Naive thymus-derived CD8-positive, alpha-beta T cell (primary cell): Measurements from ENCODE around the gene FBXW7. TPM values are rescaled to one million over a fixed set of nuclear protein-coding genes. Genes with fewer than 3 reads are reported as not detected.

Experiments used
- ATAC-seq, 2 donors: fragments of 150-1000 bp; cut with Tn5 transposase in 1 of 2; sonication (Bioruptor Pico), chemical (Tn5 transposase) in 1 of 2; 1 replicate in 1 of 2; 2 replicates in 1 of 2; pipeline ENCODE4 v1.10.0; 2021; ENCODE audit warnings: mild to moderate bottlenecking in 2 of 2, moderate library complexity in 2 of 2
- POLR2A ChIA-PET: fragments of 350-600 bp; sonication (Branson Sonifier 250); formaldehyde crosslinking; loops from one replicate; lab custom pipeline; 2021; ENCODE audit warnings: antibody characterized with exemption; lab: Charles Lee
- DNase-seq, 10 donors: peaks; one replicate each; pipeline versions ENCODE4 v3.0.0 to v3.0.0-alpha.2; 2020 to 2022
- H3K27ac Mint-ChIP-seq, 10 donors: one replicate each; pipeline ENCODE4 v1.8.0; 2020 to 2022; ENCODE audit warnings: mild to moderate bottlenecking in 10 of 10, mixed read lengths in 10 of 10, moderate library complexity in 4 of 10, inconsistent platforms in 1 of 10
- H3K27me3 Mint-ChIP-seq, 5 donors: one replicate each; pipeline ENCODE4 v1.8.0; 2021 to 2022; ENCODE audit warnings: mixed read lengths in 5 of 5
- H3K36me3 Mint-ChIP-seq, 3 donors: one replicate each; pipeline ENCODE4 v1.8.0; 2020 to 2022; ENCODE audit warnings: mixed read lengths in 3 of 3, mild to moderate bottlenecking in 2 of 3, inconsistent platforms in 1 of 3
- H3K4me1 Mint-ChIP-seq, 4 donors: one replicate each; pipeline ENCODE4 v1.8.0; 2021 to 2022; ENCODE audit warnings: mixed read lengths in 4 of 4
- H3K4me3 Mint-ChIP-seq, 10 donors: one replicate each; pipeline ENCODE4 v1.8.0; 2020 to 2022; ENCODE audit warnings: mild to moderate bottlenecking in 10 of 10, mixed read lengths in 10 of 10, moderate library complexity in 6 of 10, inconsistent platforms in 1 of 10
- H3K9me3 Mint-ChIP-seq, 9 donors: one replicate each; pipeline ENCODE4 v1.8.0; 2020 to 2022; ENCODE audit warnings: mixed read lengths in 9 of 9, mild to moderate bottlenecking in 3 of 9, inconsistent platforms in 1 of 9, moderate library complexity in 1 of 9
- polyA plus RNA-seq, 3 donors: library from polyadenylated mRNA; unstranded; fragments of 300-500 nt; fragmentation: Illumina TruSeq; gene quantifications; one replicate each; pipeline ENCODE4 v1.2.3, GENCODE V29; 2021
- total RNA-seq, 8 experiments: library from RNA in 2 of 8; stranded (reverse) in 2 of 8; gene quantifications; one replicate each; pipeline ENCODE4 v1.2.3 and lab custom pipeline; 2021 to 2026

The FBXW7 gene
- total and polyA plus RNA-seq, 5 experiments from 2014 or later, result 30.0 to 126 (median 41.4) TPM

DNA sequence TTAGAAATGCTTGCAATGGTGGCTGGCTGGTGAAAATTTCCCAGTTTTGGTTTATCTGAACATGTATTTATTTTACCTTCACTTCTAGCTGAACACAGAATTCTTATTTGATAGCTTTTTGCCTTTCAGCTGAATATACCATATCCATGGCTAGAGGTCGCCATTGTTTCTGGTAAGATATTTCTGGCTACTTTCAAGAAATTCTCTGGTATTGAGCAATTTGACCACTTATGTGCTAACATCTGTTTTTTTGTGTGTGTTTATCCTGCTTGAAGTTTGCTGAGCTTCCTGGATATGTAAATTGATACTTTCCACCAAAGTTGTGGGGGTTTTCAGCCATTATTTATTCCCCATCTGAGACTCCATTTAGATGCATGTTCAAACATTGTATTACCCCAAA is 75.4 kb downstream of the FBXW7 start:
- peaks cover 5 to 9% (median 9%) of the 10 kb centered on the region in 3 donors for H3K36me3 Mint-ChIP-seq
- POLR2A ChIA-PET, result interaction anchor here (0.6 kb wide), 1 partner anchor 73 kb away, joined by 7 read pairs; no protein-coding TSS in a partner anchor
- peaks cover 26 to 85% (median 59%) of the 10 kb centered on the region in 4 donors for H3K4me1 Mint-ChIP-seq
- H3K9me3 Mint-ChIP-seq, result peaks cover 0 to 2% (median 0%) of the 10 kb centered on the region in 9 donors
- DNase-seq (no peak), ATAC-seq (no peak)
- H3K27ac Mint-ChIP-seq, result no peak overlapping the region
- H3K4me3 Mint-ChIP-seq, result no peak overlapping the region
- no peaks in the 10 kb centered on the region for H3K27me3 Mint-ChIP-seq

DNA sequence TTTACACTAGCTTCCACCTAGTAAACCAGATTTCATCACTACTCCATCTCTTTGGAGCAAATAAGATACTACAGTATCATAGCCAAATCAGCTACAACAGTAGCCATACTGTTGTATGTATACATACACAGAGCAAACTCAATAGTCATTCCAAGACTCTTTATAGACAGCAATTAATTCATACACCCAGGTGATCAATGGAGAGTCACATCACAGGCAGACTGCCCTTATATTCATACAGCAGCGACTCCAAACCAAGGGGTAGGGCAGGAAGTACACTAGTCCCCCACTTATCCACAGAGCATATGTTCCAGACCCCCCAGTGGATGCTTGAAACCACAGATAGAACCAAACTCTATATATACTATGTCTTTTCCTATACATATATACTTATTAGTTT is 76.6 kb downstream of the FBXW7 start:
- Mint-ChIP-seq H3K9me3 (peaks cover 0 to 2% (median 0%) of the 10 kb centered on the region in 9 donors), H3K4me3 (peak overlapping the region in 6 of 10 donors; percentile 0 to 48 (median 32)), H3K36me3 (peaks cover 5 to 9% (median 9%) of the 10 kb centered on the region in 3 donors), H3K27me3 (no peaks in the 10 kb centered on the region), H3K27ac (peak overlapping the region in 5 of 10 donors; percentile 4 to 69 (median 37)), H3K4me1 (peaks cover 27 to 83% (median 59%) of the 10 kb centered on the region in 4 donors)
- DNase-seq (no peak), ATAC-seq (peak in 1 of 2 donors; percentile 53)
- POLR2A ChIA-PET, result no interaction called here

DNA sequence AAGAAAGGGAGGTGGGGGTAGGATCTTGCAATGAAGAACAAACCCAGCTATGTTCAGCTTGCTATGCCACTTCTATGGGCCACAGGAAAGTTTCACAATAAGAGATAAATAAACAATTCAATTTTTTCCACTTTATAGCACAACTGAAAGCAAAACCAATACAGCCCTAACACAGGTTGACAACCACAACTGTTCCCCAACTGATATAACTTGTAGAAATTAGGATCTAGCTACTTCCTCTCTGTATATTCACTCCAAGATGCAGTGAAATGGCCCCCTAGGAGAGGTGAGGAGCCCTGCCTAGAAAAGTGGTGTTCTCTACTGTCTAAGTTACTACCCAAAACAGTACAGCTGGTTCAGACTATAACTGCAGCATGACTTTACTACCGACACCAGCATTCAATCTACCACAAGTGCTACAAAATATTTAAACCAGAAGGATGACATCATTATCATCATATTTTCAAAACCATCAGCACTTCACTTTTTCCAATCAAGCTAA is 77.0 kb downstream of the FBXW7 start:
- ATAC-seq, result peak; percentile 23 to 58
- DNase-seq, result no peak
- POLR2A ChIA-PET, result no interaction called here
- Mint-ChIP-seq H3K27me3 (no peaks in the 10 kb centered on the region), H3K4me1 (peaks cover 25 to 81% (median 57%) of the 10 kb centered on the region in 4 donors), H3K36me3 (peaks cover 9% of the 10 kb centered on the region in 3 donors), H3K9me3 (peaks cover 0 to 2% (median 0%) of the 10 kb centered on the region in 9 donors), H3K27ac (peak overlapping the region in 7 of 10 donors; percentile 4 to 69 (median 37)), H3K4me3 (peak overlapping the region in 7 of 10 donors; percentile 0 to 48 (median 25))

DNA sequence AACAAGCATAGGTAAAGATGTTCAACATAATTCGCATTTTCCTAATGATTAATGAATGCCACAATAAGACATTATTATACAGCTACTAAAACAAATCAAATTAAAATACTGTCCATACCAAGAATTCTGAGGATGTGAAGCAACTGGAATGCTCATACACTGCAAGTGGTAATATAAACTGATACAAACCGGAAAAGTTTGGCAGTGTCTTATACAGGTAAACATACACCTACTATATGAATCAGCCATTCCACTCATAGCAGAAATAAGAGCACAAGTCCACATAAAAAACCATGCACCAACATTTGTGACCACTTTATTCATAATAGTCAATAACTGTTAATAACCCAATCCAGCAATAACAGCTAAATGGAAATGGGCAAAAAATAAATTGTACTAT is 79.3 kb downstream of the FBXW7 start:
- ATAC-seq (no peak), DNase-seq (no peak)
- H3K4me1 Mint-ChIP-seq, result peaks cover 19 to 59% (median 40%) of the 10 kb centered on the region in 4 donors
- peaks cover 0 to 2% (median 0%) of the 10 kb centered on the region in 9 donors for H3K9me3 Mint-ChIP-seq
- H3K27ac Mint-ChIP-seq, result peak overlapping the region in 1 of 10 donors; percentile 67
- POLR2A ChIA-PET, result no interaction called here
- H3K4me3 Mint-ChIP-seq, result peak overlapping the region in 1 of 10 donors; percentile 10
- peaks cover 4 to 10% (median 5%) of the 10 kb centered on the region in 3 donors for H3K36me3 Mint-ChIP-seq
- no peaks in the 10 kb centered on the region for H3K27me3 Mint-ChIP-seq

DNA sequence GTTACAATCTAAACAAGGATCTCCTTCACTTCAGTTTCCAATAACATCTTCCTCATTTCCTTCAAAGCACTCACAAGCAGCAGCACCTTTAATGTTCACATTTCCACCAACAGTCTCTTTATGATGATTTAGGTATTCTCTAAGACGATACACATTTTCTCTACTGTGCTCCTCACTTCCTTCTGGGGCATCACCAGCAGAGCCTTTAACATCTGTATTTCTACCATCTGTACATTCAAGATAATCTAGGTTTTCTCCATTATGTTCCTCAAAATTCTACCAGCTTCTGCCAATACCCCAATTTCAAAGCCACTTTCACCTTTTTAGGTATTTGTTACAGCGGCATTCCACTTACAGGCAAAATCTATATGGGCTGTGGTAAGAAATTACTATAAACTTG is 80.6 kb downstream of the FBXW7 start:
- ATAC-seq (no peak), DNase-seq (no peak)
- Mint-ChIP-seq H3K27ac (no peak overlapping the region), H3K36me3 (peaks cover 0 to 15% (median 4%) of the 10 kb centered on the region in 3 donors), H3K4me1 (peaks cover 19 to 55% (median 38%) of the 10 kb centered on the region in 4 donors), H3K4me3 (no peak overlapping the region), H3K27me3 (no peaks in the 10 kb centered on the region), H3K9me3 (peaks cover 0 to 2% (median 0%) of the 10 kb centered on the region in 9 donors)
- POLR2A ChIA-PET, result no interaction called here

DNA sequence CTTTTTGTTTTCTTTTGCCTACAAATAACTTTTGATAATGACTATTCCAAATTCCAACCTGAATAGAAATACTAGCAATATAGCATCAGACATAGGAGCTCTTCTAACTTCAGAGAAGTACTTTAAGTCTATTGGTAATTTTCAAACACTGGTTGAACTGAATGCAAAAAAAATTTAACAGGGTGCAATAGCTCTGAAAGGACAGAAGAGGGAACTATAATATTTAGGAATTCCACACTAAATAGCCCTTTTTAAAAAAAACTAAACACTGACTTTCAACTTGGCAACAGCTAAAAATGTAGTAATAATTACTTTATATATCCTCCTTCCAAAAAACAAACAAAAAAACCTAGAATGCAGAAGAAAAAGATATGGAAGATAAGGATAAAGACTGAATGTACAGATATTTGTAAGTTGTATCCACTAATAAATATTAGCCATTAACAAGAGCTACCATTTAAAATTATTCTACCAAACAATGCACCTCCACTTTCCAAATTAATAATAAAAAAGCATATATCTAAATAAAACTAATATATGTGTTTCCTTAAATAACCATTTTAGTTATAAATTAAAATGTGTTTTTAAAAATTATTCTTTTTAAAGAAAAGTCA is 81.4 kb downstream of the FBXW7 start:
- no peak for ATAC-seq

DNA sequence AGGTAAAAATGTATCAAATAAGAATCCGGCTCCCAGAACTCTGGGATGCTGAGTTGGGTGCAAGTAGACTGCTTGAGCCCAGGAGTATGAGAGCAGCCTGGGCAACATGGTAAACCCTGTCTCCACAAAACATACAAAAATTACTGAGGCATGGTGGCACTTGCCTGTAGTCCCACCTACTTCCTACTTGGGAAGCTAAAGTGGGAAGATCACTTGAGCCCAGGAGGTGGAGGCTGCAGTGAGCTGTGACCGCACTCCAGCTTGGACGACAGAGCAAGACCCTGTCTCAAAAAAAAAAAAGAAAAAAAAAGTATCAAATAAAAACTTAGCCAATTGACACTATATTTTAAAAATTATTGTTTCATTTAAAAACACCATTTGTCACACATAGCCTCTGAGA is 84.4 kb downstream of the FBXW7 start:
- POLR2A ChIA-PET, result no interaction called here
- H3K4me3 Mint-ChIP-seq, result no peak overlapping the region
- ATAC-seq (no peak), DNase-seq (no peak)
- no peak overlapping the region for H3K27ac Mint-ChIP-seq
- no peaks in the 10 kb centered on the region for H3K9me3 Mint-ChIP-seq
- H3K27me3 Mint-ChIP-seq, result no peaks in the 10 kb centered on the region
- H3K4me1 Mint-ChIP-seq, result peaks cover 14 to 42% (median 36%) of the 10 kb centered on the region in 4 donors
- peaks cover 0 to 23% (median 0%) of the 10 kb centered on the region in 3 donors for H3K36me3 Mint-ChIP-seq

More for the DNA sequence above, 81.4 kb downstream of the FBXW7 start:
- Mint-ChIP-seq H3K27ac (peak overlapping the region in 2 of 10 donors; percentile 30 to 36), H3K36me3 (peaks cover 0 to 15% (median 4%) of the 10 kb centered on the region in 3 donors), H3K4me1 (peaks cover 19 to 51% (median 36%) of the 10 kb centered on the region in 4 donors), H3K4me3 (no peak overlapping the region), H3K27me3 (no peaks in the 10 kb centered on the region), H3K9me3 (peaks cover 0 to 2% (median 0%) of the 10 kb centered on the region in 9 donors)
- POLR2A ChIA-PET, result no interaction called here
- peak in 1 of 10 donors; percentile 9 for DNase-seq

DNA sequence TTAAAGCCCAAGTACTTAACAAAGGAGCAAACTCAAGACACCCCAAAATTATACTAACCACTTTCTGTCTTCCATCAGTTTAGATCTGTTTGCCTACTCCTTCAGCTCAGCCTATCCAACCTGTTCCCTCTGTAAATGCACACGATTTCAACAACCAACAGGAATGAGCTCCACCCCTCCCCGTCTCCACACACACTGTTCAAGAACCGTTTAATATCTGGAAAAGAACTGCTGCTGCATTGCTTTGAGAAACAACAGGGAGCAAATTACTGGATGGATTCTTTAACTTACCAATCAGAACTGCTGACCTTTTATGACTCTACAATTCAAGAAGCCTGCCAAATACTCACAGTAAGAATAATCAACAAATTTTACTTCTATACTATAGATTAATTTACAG is 87.0 kb downstream of the FBXW7 start:
- ATAC-seq (no peak), DNase-seq (no peak)
- H3K36me3 Mint-ChIP-seq, result peaks cover 0 to 22% (median 8%) of the 10 kb centered on the region in 3 donors
- POLR2A ChIA-PET, result interaction anchor here (0.7 kb wide), 1 partner anchor 655 kb away, joined by 4 read pairs; no protein-coding TSS in a partner anchor
- H3K4me3 Mint-ChIP-seq, result no peak overlapping the region
- peaks cover 9 to 31% (median 26%) of the 10 kb centered on the region in 4 donors for H3K4me1 Mint-ChIP-seq
- peak overlapping the region in 2 of 10 donors; percentile 4 to 60 for H3K27ac Mint-ChIP-seq
- H3K27me3 Mint-ChIP-seq, result no peaks in the 10 kb centered on the region
- H3K9me3 Mint-ChIP-seq, result no peaks in the 10 kb centered on the region

DNA sequence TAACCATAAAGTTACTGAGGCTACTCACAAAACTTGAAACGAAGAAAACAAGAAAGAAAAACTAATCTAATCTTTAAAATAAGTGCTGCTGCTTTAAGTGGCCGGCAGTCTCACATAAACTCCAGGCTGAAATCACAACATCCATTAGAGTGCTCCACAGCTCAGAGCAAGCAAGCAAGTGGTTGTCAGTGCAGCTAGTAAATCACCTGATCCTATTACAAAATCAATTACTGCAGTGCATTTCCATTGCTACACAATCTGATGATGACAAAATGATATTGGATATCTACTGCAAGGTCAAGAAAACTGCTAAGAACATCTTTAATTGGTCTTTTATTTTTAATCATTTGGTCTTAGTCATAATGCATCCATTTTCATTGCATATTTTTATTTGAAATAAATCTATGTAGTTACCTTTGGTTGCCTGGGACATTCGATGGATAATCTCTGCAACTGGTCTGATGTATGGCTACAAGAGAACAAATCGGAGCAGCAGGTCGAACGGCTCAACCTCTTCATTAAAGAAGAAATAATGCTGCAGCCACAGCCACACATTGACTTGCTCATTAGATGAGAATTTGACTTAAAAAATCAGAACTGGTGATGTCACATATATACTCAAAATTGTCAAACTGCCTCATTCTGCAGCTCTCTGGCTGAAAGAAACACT is 87.7 kb downstream of the FBXW7 start:
- POLR2A ChIA-PET, result interaction anchor here (0.7 kb wide), 1 partner anchor 654 kb away, joined by 4 read pairs; no protein-coding TSS in a partner anchor
- Mint-ChIP-seq H3K27ac (peak overlapping the region in 2 of 10 donors; percentile 4 to 46), H3K9me3 (no peaks in the 10 kb centered on the region), H3K36me3 (peaks cover 0 to 21% (median 8%) of the 10 kb centered on the region in 3 donors), H3K4me1 (peaks cover 8 to 31% (median 26%) of the 10 kb centered on the region in 4 donors), H3K27me3 (no peaks in the 10 kb centered on the region), H3K4me3 (no peak overlapping the region)
- DNase-seq, result no peak
- ATAC-seq, result no peak

DNA sequence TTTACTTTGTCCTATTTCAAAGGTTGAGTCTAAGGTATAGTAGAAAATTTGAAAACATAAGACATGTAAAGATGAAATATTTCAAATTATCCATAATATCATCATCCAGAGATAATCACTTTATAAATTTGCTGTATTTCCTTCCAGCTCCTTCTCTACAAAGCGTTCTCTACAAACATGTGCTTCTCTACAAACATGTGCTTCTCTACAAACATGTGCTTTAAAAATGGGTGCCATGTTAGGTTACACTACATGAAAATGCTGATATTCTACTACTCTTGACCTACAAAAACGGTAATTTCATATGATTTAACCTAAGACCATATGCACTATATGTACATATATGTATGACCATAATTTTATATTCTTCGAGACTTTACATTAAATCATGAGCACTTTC is 92.0 kb downstream of the FBXW7 start:
- Mint-ChIP-seq H3K4me1 (peaks cover 14 to 38% (median 26%) of the 10 kb centered on the region in 4 donors), H3K4me3 (no peak overlapping the region), H3K27ac (no peak overlapping the region), H3K27me3 (no peaks in the 10 kb centered on the region), H3K36me3 (peaks cover 0 to 12% (median 9%) of the 10 kb centered on the region in 3 donors), H3K9me3 (no peaks in the 10 kb centered on the region)
- DNase-seq (no peak), ATAC-seq (no peak)
- POLR2A ChIA-PET, result no interaction called here

DNA sequence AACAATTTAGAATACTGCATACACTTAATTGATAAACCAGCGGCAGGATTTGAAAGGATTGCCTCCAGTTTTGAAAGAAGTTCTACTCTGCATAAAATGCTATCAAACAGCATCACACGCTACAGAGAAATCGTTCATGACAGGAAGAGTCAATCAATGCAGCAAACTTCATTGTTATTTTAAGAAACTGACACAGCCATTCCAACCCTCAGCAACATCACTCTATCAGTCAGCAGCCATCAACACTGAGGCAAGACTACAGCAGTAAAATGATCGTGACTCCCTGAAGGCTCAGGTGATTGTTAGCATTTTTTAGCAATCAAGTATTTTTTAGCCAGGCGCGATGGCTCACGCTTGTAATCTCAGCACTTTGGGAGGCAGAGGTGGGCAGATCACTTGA is 98.3 kb downstream of the FBXW7 start:
- no peak overlapping the region for H3K4me3 Mint-ChIP-seq
- no peak for ATAC-seq

DNA sequence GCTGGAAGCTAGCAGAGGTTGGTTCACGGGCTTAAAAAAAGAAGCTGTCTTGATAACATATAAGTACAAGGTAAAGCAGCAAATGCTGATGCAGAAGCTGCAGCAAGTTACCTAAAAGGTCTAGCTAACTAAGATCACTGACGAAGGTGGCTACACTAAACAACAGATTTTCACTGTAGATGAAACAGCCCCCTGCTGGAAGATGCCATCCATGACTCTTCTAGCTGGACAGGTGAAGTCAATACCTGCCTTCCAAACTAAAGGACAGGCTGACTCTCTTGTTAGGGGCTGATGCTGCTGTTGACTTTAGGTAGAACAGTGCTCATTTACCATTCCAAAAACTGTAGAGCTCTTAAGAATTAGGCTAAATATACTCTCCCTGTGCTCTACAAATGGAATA is 99.5 kb downstream of the FBXW7 start:
- peaks cover 13 to 43% (median 33%) of the 10 kb centered on the region in 4 donors for H3K4me1 Mint-ChIP-seq
- H3K4me3 Mint-ChIP-seq, result no peak overlapping the region
- H3K27ac Mint-ChIP-seq, result no peak overlapping the region
- DNase-seq (no peak), ATAC-seq (no peak)
- peaks cover 7 to 13% (median 12%) of the 10 kb centered on the region in 3 donors for H3K36me3 Mint-ChIP-seq
- no peaks in the 10 kb centered on the region for H3K27me3 Mint-ChIP-seq
- POLR2A ChIA-PET, result no interaction called here
- H3K9me3 Mint-ChIP-seq, result peaks cover 0 to 8% (median 0%) of the 10 kb centered on the region in 9 donors

More for the DNA sequence above, 98.3 kb downstream of the FBXW7 start:
- H3K27me3 Mint-ChIP-seq, result no peaks in the 10 kb centered on the region
- H3K9me3 Mint-ChIP-seq, result peaks cover 0 to 8% (median 0%) of the 10 kb centered on the region in 9 donors
- peaks cover 14 to 43% (median 32%) of the 10 kb centered on the region in 4 donors for H3K4me1 Mint-ChIP-seq
- no peak for DNase-seq
- POLR2A ChIA-PET, result no interaction called here
- H3K36me3 Mint-ChIP-seq, result peaks cover 7 to 15% (median 12%) of the 10 kb centered on the region in 3 donors
- no peak overlapping the region for H3K27ac Mint-ChIP-seq
